ENCODE data around the gene MOXD1. TPM values are rescaled to one million over a fixed set of nuclear protein-coding genes. Genes with fewer than 3 reads are reported as not detected.

The MOXD1 gene
- total RNA-seq, 2 experiments from 2014 or later, result not detected

DNA sequence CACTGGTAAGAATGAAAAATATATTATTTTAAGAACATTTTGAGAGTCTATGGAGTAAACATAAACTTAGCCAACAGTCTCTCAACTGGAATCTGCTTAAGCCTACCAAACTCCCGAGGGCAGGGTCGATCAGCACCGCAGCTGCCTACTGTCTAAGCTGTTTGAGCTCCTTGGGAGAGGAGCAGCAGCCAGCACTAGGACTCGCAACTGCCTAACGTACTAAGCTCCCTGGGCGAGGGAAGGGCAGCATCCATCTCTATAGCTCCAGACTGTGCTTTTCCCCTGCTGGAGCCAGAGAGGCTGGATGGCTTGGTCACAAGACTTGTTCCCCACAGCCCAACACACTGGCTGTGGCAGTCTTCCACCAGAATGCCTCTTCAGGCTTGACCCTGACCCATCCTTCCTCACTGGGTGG is 96.4 kb downstream of the MOXD1 start:
- Mint-ChIP-seq H3K27me3 (peaks cover 10% of the 10 kb centered on the region), H3K4me3 (no peak overlapping the region), H3K27ac (no peak overlapping the region), H3K9me3 (peaks cover 4% of the 10 kb centered on the region), H3K36me3 (no peaks in the 10 kb centered on the region), H3K4me1 (no peaks in the 10 kb centered on the region)
- ATAC-seq (ENCODE audit: low read depth), result no peak
- POLR2A ChIA-PET, result no interaction called here
- DNase-seq, result no peak

DNA sequence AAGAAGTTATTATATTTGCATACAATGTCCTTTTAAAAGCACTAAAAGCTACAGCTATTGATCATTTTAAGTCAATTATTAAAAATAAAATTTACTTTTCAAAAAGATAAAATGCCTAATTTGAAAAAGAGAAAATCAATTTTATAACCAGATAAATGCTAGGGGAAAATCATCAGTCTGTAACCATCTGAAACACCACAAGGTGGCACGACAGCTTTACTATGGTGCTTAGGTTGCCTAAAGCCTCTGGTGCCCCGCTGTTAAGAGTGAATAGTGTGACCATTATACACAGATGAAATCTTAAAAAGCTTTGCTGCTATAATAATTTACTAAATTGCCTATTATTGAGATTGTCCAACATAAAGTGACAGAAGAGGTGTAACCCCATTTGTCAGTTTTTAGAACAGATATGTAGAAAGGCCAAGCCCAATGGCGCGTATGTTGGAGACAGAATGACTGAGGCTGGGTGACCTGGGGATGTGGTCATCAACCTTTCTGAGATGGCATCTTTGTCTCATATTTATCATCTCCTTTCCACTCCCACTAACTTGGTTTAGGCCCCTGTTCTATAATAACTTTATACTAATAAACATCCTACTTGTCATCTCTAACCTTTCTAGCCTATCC is 100.8 kb downstream of the MOXD1 start:
- no peaks in the 10 kb centered on the region for H3K9me3 Mint-ChIP-seq
- no peak overlapping the region for H3K4me3 Mint-ChIP-seq
- no peaks in the 10 kb centered on the region for H3K36me3 Mint-ChIP-seq
- DNase-seq, result no peak
- peaks cover 16% of the 10 kb centered on the region for H3K27me3 Mint-ChIP-seq
- POLR2A ChIA-PET, result no interaction called here
- no peaks in the 10 kb centered on the region for H3K4me1 Mint-ChIP-seq
- peak; percentile 56 for ATAC-seq (ENCODE audit: low read depth)
- H3K27ac Mint-ChIP-seq, result no peak overlapping the region

DNA sequence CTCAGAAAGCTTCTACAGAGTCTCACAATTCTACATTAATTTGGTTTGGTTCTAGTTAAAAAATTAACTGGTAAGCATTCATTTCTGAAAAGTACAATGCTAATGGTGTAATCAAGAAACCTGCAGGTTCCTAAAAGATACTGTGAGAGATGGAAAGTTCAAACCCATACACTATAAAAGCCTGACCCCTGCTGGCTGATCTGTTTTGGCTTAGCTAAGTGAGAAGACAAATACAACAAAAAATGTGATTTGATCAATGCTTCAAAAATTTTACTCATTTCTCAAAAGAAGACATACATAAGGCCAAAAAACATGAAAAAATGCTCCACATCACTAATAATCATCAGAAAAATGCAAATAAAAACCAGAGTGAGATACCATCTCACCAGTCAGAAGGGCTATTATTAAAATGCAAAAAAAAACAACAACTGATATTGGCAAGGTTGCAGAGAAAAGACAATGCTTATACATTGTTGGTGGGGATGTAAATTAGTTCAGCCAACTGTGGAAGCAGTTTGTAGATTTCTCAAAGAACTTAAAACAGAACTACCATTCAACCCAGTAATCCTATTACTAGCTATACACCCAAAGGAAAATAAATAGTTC is 102.8 kb downstream of the MOXD1 start:
- DNase-seq, result no peak
- no peak overlapping the region for H3K27ac Mint-ChIP-seq

DNA sequence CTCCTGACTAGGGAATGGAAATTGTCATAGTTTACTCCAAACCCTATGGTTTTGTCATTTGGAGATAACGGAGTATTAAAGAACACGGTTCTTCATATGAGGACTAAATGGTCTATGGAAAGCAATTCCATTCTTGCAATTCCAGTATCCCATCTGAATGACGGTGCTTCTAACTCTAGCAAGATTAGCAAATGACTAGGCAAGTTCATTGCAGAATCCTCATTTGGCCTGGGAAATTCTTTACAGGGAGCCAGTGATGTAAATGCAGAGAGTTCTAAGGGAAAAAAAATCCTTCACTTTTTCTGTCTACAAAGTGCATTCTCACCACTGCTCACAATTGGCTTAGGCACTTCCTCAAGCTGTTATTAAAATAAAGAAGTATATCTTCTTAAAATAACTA is 111.5 kb downstream of the MOXD1 start:
- no peaks in the 10 kb centered on the region for H3K4me1 Mint-ChIP-seq
- no peak for ATAC-seq (ENCODE audit: low read depth)

More for the DNA sequence above, 102.8 kb downstream of the MOXD1 start:
- H3K9me3 Mint-ChIP-seq, result no peaks in the 10 kb centered on the region
- ATAC-seq (ENCODE audit: low read depth), result no peak
- no peaks in the 10 kb centered on the region for H3K36me3 Mint-ChIP-seq
- POLR2A ChIA-PET, result no interaction called here
- peaks cover 19% of the 10 kb centered on the region for H3K27me3 Mint-ChIP-seq
- H3K4me3 Mint-ChIP-seq, result no peak overlapping the region
- H3K4me1 Mint-ChIP-seq, result no peaks in the 10 kb centered on the region

DNA sequence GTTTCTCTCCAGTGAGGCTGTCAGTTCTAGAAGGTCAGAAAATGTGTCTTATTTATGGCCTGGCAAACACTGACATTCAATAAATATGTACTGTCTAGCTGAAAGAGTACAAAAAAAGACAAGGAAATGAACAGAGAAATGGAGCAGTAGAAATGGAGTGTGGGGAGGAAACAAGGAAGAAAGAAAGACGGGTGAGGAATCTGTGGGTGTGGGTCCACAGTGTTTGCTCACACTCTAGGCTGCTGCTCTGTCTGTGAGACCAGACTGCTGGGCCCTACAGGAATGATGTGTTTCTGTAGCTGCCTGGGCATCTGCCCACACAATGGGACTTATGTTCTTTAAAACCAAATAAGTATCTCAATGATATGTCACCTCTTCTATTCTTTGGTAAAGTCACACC is 114.2 kb downstream of the MOXD1 start:
- POLR2A ChIA-PET, result no interaction called here
- DNase-seq (no peak), ATAC-seq (ENCODE audit: low read depth) (no peak)
- no peaks in the 10 kb centered on the region for H3K4me1 Mint-ChIP-seq
- no peak overlapping the region for H3K4me3 Mint-ChIP-seq
- no peaks in the 10 kb centered on the region for H3K36me3 Mint-ChIP-seq
- peaks cover 18% of the 10 kb centered on the region for H3K27me3 Mint-ChIP-seq
- H3K27ac Mint-ChIP-seq, result no peak overlapping the region
- no peaks in the 10 kb centered on the region for H3K9me3 Mint-ChIP-seq

More for the DNA sequence above, 111.5 kb downstream of the MOXD1 start:
- peaks cover 14% of the 10 kb centered on the region for H3K27me3 Mint-ChIP-seq
- H3K36me3 Mint-ChIP-seq, result no peaks in the 10 kb centered on the region
- no peak for DNase-seq
- no peak overlapping the region for H3K4me3 Mint-ChIP-seq
- no peak overlapping the region for H3K27ac Mint-ChIP-seq
- POLR2A ChIA-PET, result no interaction called here
- H3K9me3 Mint-ChIP-seq, result no peaks in the 10 kb centered on the region

DNA sequence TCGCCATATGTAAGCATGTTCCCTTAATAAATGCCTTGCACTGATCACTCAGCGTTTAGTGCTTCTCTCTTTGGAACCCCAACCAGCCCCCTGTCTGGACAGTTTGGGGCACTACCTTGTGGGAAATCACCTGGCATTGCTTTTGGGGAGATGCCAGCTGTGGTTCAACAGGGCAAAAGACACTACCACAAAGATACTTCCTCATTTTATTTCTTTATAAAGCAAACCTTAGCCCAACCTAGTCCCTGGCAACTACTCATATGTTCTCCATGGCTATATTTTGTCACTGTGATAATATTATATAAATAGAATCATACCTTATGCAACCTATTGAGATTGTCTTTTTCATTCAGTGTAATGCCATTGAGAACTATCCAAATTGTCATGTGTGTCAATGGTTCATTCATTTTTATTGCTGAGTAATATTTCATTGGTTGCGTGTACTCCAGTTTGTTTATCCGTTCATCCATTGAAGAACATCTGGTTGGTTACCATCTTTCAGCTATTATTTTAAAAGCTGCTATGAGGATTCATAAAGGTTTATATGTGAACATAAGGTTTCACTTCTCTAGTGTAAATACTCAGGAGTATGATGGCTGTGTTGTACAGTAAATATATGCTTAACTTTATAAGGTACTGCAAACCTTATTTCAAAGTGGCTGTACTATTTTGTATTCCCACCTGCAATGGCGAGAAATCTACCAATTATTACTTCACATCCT is 114.8 kb downstream of the MOXD1 start:
- Mint-ChIP-seq H3K27me3 (peaks cover 18% of the 10 kb centered on the region), H3K4me3 (no peak overlapping the region), H3K4me1 (no peaks in the 10 kb centered on the region), H3K9me3 (no peaks in the 10 kb centered on the region), H3K36me3 (no peaks in the 10 kb centered on the region), H3K27ac (no peak overlapping the region)
- DNase-seq, result no peak
- ATAC-seq (ENCODE audit: low read depth), result no peak
- POLR2A ChIA-PET, result no interaction called here

DNA sequence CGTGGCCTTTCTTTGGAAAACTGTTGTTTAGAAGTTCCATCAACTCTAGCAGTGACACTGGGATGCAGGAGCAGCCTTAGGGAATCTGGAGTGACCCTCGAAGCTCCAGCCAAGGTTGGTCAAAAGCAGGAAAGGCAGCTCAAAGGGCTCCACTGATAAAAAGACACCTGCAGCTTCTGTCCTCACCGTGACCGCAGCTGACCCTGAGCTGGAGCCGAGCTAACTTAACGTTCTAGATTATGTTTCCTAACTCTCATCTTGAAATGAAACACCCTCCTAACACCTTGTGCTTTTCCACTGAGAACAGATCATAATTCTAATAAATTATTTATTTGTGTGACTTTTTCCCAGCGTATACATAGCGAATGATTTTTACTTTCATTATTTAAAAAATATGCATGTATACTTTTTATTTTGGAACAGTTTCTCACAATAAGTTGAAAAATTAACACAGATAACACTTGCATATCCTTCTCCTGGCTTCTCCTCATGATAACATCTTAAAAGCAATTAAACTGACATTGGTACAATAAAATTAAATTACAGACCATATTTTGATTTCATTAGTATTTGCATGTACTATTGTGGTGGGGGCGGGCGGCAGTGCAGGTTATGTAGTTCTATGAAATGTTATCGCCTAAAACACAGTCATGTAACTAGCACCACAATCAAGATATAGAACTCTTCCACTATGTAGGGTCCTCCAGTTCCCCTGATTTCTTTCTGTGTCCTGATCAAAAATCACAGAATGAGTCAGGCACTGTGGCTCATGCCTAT is 116.1 kb downstream of the MOXD1 start:
- ATAC-seq (ENCODE audit: low read depth), result no peak
- DNase-seq, result no peak
- POLR2A ChIA-PET, result no interaction called here
- no peaks in the 10 kb centered on the region for H3K36me3 Mint-ChIP-seq
- H3K27ac Mint-ChIP-seq, result no peak overlapping the region
- no peaks in the 10 kb centered on the region for H3K4me1 Mint-ChIP-seq
- no peak overlapping the region for H3K4me3 Mint-ChIP-seq
- peaks cover 16% of the 10 kb centered on the region for H3K27me3 Mint-ChIP-seq
- no peaks in the 10 kb centered on the region for H3K9me3 Mint-ChIP-seq

DNA sequence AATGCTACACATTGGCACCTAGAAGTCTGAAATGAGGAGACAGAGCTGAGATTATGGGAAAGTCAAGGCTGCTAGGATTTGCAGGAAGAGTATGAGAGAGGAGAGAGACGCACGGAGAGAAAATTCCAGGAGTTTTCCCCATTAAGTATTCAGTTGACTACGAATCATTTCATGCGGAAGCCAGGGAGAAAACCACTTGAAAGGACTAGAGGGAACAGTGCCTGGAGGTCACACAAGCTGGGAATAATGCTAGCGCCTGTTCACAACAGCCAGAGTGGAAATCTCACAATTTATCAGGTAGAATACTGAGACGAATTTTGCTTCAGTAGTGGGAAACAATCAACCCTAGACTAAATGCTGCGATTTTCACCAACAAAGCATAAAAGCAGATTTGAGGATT is 118.6 kb downstream of the MOXD1 start:
- Mint-ChIP-seq H3K4me3 (no peak overlapping the region), H3K27ac (no peak overlapping the region), H3K27me3 (peaks cover 13% of the 10 kb centered on the region), H3K4me1 (peaks cover 2% of the 10 kb centered on the region), H3K36me3 (no peaks in the 10 kb centered on the region), H3K9me3 (no peaks in the 10 kb centered on the region)
- POLR2A ChIA-PET, result no interaction called here
- ATAC-seq (ENCODE audit: low read depth) (no peak), DNase-seq (no peak)

DNA sequence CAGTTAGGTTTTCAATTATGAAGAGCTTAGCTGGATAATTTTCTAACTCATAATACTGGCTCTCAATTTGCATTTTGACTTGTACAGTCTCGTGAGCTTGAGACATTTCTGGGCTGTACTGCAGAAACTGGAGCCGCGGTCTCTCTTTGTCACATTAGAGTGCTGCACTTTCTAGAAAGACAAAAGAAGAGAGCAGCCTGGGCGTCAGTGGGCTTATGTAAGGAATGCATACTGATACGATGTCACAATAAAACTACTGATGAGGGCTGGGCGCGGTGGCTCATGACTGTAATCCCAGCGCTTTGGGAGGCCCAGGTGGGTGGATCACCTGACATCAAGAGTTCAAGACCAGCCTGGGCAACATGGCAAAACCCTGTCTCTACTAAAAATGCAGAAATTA is 120.8 kb downstream of the MOXD1 start:
- H3K27ac Mint-ChIP-seq, result no peak overlapping the region
- no peaks in the 10 kb centered on the region for H3K36me3 Mint-ChIP-seq
- no peak for ATAC-seq (ENCODE audit: low read depth)
- POLR2A ChIA-PET, result no interaction called here
- H3K4me1 Mint-ChIP-seq, result peaks cover 2% of the 10 kb centered on the region
- H3K4me3 Mint-ChIP-seq, result no peak overlapping the region
- no peaks in the 10 kb centered on the region for H3K9me3 Mint-ChIP-seq
- DNase-seq, result no peak
- H3K27me3 Mint-ChIP-seq, result peaks cover 10% of the 10 kb centered on the region

DNA sequence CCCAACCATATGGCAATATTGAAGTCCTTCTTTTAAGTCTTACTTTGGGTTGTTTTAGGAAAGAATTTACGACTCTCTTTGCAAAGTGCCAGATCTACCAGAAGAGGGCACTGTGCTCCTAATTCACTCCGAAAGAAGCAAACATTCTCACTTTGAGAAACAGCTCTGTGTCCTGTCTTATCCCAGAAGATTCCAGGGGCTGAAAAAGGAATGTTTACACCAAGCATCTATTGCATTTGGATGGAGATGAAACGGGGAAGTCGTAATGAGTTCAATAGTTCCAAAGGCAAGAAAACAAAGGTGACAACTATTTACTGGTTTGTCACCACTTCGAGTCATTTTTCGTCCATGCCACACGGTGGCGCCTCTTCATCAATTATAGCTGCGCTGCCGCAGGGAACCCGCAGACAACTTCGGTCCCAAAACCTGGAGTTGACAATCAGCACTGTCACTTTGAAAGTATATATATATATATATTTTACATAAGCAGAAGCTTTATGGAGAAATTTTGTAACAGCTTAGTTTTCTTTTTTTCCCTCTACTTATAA is 121.6 kb downstream of the MOXD1 start:
- peak; percentile 77 for DNase-seq
- Mint-ChIP-seq H3K27me3 (peaks cover 11% of the 10 kb centered on the region), H3K36me3 (no peaks in the 10 kb centered on the region), H3K4me1 (peaks cover 2% of the 10 kb centered on the region), H3K9me3 (no peaks in the 10 kb centered on the region), H3K27ac (no peak overlapping the region), H3K4me3 (peak overlapping the region; percentile 90)
- POLR2A ChIA-PET, result no interaction called here
- ATAC-seq (ENCODE audit: low read depth), result peak; percentile 77

DNA sequence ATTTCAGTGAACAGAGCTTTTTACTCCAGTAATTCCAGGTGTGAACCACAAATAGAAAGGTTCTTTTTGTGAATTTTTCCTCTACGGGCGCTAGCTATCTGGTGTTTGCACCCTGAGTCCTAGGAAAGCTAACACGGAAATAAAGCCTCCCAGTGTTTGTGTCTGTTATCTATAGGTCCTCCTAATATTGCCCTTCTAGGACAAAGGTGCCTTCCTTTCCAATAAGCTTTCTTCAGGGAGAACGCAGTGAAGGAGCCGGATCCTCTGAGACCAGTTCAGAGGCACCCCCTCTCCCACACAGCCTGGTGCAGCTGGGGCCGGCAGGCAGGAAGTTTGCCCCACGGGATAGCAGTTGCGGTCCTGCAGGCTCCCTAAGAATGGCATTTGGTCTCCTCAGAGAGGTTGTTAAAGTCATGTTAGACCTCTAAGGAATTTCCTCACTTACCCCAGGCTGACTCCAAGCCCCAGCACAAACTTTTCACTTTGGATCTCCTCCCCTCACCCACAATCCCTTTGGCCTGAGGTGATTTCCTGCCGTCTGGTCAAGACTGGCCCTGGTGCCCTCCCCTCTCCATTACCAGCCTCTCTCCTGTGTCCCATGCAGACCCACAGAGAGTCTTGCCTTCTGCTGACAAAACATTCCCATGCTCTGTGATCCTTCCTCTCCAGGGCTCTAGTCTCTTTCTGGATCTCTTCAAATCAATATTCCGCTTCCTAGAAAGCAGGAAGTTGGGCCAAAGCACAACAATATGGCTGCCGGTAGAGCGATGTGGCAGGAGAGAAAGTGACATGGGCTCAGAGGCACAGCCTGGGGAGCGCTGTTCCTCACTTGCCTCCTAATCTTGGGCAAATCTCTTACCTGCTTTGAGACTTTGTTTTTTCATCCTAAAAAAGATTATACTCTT is 126.0 kb downstream of the MOXD1 start:
- H3K27me3 Mint-ChIP-seq, result peaks cover 3% of the 10 kb centered on the region
- H3K9me3 Mint-ChIP-seq, result no peaks in the 10 kb centered on the region
- H3K27ac Mint-ChIP-seq, result no peak overlapping the region
- POLR2A ChIA-PET, result no interaction called here
- DNase-seq, result no peak
- peaks cover 2% of the 10 kb centered on the region for H3K4me1 Mint-ChIP-seq
- no peak for ATAC-seq (ENCODE audit: low read depth)
- no peaks in the 10 kb centered on the region for H3K36me3 Mint-ChIP-seq
- H3K4me3 Mint-ChIP-seq, result no peak overlapping the region

DNA sequence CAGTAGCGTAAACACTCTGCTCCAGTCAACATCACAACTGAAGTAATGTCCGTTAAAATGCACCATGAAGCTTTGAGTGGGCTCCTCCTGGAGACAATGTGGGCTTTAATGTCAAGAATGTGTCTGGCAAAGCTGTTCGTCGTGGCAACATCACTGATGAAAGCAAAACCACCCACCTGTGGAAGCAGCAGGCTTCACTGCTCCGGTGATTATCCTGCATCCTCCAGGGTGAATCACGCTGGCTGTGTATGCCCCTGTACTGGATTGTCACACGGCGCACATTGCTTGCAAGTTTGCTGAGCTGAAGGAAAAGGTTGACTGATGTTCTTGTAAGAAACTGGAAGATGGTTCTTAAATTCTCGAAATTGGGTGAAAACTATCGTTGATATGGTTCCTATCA is 128.5 kb downstream of the MOXD1 start:
- H3K36me3 Mint-ChIP-seq, result no peaks in the 10 kb centered on the region
- ATAC-seq (ENCODE audit: low read depth) (no peak), DNase-seq (no peak)
- no peaks in the 10 kb centered on the region for H3K9me3 Mint-ChIP-seq
- H3K27ac Mint-ChIP-seq, result no peak overlapping the region
- H3K4me3 Mint-ChIP-seq, result no peak overlapping the region
- no peaks in the 10 kb centered on the region for H3K4me1 Mint-ChIP-seq
- POLR2A ChIA-PET, result no interaction called here
- peaks cover 6% of the 10 kb centered on the region for H3K27me3 Mint-ChIP-seq

Data from activated naive CD8-positive, alpha-beta T cell treated with anti-CD3 and anti-CD28 coated beads, Interleukin-2, amount 10 ng/mL, durations not matched to agents 7 days and 5 days (primary cell).